GM18520 (cell line): ENCODE measurements around the gene WWOX.
A peak's percentile ranks its signal among the peaks of the same experiment; 100 is the strongest.

ENCODE experiments used
- ATAC-seq: cut with Tn5 transposase; IDR thresholded peaks from one replicate; pipeline ENCODE4 v1.9.1; 2021; ENCODE audit not compliant: unreplicated experiment

Gene WWOX

DNA sequence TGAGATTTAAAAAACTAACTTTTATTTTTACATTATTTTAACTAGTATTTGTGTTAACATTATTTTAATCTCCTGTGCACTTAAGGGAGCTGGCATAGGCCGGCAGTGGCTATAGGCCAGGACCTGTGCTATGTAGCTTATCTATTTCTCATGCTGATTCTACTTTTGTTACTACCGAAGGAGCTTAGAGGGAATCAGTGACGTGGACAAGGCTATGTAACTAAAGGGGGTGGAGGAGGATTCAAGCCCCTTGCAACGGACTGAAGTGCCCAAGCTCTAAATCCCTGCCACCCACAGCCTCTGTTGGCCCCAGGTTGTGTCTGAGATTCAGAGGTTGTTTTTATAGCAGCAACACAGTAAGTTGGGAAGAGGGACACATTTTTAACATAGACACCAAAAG, 356.4 kb downstream of the WWOX start:
- ATAC-seq: no peak

DNA sequence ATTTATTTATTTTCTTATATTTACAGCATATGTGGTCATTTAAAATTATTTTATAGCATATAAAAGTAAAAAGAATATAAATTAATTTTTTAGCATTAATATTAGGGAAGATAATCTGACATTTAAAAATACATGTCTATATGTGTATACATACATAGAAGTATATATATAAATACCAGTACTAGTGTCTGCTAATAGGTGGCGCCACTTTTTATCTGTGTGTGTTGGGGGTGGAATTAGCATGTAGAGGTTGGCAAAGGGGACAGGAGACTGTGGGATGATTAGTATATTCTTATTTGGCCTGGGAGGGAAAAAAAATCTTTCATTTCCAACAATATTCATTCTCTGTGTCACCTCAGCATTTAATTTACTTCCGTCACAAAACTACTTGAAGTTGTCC, 359.1 kb downstream of the WWOX start:
- ATAC-seq: no peak

DNA sequence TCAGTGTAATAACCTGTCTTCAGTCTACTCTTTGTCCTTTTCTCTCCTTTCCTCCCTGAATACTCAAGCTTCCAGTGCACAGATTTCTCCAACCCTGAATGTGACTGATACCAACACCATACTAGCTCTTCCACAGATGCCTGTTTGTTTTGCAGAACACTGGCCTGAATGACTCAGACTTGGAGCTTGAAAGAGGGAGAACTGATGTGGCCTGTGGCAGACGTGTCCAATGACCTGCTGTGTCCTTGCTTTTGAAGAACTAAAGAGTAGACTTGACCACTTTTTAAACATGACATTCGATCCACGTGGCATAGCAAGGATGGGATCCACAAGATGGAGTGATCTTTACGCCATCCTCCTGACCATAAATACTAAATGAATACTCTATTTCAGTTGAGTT, 361.0 kb downstream of the WWOX start:
- no peak for ATAC-seq

DNA sequence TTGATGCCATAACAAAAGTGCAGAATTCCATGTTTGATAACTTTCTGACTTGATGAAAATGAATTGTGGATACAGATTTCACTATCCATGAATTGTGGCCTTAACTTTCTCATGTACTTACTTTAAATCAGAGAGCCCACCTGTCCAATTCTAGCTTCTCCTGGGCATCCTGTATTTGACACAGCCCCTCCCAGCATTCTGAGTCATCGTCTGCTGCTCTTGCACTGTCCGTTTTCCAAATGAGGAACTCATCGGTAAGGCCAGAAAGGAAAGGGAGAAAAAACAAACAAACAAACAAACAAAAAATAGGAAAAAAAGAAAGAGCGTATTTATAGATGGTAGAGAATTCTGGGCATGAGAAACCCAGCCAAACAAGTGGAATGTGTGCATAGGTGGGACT, 361.6 kb downstream of the WWOX start:
- ATAC-seq: no peak

DNA sequence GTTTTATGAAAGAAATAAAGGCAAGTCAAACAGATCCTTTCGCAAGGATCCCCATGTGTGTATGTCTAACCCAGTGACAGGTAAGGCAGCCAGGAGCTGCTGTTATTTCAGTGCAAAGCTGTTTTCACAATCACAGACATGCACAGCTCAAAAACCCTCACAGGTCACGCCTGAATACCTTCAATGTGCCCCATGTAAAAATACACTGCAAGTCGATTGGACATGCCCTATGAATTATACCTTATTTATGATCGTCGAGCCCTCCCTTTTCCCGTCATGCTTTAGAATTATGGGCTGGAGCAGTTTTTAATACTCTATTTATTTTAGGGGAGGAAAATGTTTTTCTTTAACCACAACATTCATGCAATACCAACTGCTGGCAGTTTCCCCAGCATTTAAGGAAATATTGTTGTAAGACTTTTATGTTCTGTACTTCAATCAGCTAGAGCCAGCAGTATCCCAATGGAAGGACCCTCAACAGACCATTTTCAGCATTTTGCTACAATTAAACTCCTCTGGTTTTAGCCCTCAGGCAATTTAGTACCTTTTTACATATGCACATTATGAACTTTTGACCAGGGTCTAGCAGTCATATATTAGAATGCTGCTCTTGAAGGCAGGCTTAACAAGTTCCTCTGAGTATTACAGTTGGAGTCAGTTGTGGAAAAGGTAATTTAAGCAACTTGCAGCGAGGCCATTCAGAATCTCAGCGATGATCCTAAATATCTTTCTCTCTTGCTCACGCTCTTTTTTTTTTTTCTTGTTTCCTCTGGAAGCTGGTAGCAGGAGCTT, 362.2 kb downstream of the WWOX start:
- ATAC-seq: no peak

DNA sequence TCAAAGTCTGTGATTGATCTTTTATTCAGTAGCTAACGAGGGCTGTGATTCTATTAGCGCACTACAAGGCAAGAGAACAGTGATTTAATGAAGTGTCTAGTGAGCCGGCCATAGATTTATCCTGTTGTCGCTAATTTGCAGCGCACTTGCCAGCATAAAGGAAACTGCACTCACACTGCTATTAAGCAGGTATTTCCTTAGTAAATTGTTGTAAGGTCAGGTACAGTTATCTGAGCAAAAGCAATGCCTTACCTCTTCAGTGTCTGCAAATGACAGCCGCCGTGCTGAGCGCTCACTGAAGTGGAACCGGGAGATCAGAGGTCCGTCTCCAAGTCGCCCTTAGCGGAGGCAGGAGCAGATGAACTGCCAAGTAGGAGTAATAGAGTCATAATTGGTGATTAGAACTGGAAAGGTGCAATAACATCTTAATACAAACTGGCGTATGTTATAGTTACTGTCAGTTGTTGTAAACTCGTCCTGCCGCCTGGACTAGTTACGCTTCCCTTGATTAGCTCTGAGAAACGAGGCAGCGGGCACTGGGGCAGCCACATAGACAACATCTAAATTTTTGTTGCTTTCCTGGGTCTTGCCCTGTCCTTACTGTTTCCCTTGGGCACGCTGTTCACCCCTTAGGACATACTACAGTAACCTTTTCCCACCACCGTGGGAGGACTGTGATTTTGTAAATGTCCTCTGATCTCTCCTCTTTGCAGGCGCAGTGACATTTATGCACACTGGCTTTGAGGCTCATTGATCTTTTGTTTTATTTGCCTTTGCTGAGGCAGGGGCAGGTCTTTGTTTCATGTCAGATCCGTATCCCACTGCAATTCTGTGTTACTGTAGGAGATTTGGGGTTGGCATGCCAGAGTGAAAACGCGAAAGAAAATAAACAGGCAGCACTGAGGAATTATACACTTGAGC, 363.1 kb downstream of the WWOX start:
- ATAC-seq: no peak

DNA sequence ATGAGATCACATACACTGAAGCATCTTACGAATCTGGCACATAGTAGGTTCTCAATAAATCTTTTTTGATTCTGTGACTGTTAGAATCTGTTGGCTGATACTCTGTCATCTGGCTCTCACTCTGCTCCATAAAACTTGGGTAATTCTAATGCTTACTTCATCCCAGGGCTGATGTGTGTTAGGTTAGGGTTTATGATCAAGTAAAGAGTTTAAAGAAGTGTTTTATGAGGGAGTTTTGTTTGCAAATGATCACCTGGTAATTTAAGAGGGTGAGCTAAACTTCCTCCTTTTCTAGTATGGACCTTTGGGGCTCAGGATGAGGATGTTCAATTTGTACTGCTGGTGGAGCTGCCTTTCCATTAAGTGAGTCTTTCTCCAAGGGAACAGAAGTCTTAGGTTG, 364.1 kb downstream of the WWOX start:
- ATAC-seq: no peak

DNA sequence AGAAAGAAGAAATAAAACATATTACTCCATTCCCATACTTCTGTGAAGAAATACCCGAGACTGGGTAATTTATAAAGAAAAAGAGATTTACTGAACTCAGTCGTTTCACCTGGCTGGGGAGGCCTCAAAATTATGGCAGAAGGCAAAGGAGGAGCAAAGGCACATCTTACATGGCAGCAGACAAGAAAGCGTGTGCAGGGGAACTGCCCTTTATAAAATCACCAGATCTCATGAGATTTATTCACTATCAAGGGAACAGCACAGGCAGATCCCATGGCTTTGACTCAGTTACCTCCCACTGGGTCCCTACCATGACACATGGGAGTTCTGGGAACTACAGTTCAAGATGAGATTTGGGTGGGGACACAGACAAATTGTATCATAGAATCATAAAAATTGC, 365.4 kb downstream of the WWOX start:
- no peak for ATAC-seq

DNA sequence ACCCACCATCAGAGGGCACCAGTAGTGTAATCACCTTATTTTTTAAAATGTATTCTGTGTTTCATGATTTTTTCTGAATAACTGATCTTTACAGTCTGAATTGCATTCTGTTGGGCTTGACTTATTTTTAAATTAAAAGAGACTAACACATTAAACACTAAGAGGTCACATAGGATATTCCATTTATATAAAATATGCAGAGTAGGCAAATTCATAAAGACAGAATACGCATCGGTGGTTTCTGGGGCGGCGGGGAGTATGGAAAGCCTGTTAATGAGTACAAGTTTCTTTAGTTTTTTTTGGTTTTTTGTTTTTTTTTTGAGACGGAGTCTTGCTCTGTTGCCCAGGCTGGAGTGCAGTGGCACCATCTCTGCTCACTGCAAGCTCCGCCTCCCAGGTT, 366.3 kb downstream of the WWOX start:
- ATAC-seq: no peak

DNA sequence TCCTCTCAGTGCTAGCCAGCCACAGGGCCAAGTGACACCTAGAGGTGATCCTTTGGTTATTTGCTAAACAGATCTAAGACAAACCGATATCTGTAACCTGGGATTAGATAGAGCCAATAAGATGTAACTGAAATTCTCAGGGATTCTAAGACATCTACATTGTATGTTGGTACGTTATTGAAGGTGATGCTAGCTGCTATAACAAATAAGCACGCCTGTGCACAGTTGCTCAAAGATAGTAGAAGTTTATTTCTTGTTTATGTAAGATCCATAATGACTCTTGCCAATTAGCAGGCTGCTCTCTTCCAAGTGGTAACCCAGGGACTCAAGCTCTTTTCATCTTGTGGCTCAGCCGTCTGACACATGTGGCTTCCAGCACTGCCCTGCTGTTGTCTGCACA, 370.3 kb downstream of the WWOX start:
- ATAC-seq: no peak

DNA sequence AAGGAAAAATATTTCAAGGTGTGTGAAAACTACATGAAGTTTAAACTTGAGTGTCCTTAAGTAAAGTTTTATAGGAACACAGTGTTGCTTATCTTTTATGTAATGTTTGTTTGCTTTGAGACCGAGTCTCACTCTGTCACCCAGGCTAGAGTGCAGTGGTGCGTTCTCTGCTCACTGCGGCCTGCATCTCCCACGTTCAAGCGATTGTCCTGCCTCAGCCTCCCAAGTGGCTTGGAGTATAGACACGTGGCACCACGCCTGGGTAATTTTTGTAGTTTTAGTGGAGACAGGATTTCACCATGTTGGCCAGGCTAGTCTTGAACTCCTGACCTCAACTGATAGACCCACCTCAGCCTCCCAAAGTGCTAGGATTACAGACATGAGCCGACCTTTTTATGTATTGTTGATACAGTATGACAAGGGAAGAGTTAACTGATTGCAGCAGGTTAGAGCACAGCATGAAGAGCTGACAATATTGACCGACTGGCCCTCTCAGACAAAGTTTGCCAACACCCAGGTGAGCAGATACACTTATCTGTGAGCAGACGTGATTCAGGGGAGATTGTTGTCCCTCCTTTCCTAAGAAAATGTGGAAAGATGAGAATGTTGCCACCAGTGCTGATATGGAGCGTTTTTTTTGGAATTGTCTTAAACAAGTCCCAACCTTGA, 373.7 kb downstream of the WWOX start:
- no peak for ATAC-seq

DNA sequence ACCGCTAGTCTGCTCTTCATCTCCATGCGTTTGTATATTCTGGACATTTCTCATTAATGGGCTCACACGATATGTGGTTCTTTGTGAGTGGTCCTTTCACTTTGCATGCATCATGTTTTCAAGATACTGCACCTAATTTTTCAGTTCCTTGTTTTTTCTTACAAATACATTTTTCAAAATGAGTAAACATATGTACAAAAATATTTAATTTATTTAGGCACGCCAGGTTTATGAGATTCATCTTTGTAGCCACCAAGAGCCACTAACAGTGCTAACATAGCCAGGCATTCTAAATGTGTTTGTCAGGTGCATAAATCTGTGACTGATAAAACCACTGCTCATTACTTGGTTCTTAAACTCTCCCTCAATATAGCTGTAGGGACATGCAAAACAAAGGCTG, 375.3 kb downstream of the WWOX start:
- peak; percentile 58 for ATAC-seq

DNA sequence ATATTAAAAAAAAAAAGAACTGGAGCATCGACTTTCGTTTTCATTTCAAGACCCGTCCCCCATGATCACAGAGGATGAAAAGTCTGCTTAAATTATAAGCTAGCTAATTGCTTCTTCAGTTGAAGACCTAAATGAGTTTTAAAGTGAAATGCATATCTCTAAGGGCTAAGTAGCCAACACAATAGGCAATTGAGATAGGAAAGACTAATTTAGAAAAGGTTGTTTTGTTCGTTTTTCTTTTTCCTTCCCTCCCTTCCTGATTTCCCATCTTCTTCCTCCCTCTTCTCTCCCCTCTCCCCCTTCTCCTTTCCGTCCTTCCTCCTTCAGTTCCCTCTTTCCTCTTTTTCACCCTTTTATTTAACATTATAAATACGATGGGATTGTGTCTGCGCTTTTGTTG, 377.2 kb downstream of the WWOX start:
- ATAC-seq: no peak

DNA sequence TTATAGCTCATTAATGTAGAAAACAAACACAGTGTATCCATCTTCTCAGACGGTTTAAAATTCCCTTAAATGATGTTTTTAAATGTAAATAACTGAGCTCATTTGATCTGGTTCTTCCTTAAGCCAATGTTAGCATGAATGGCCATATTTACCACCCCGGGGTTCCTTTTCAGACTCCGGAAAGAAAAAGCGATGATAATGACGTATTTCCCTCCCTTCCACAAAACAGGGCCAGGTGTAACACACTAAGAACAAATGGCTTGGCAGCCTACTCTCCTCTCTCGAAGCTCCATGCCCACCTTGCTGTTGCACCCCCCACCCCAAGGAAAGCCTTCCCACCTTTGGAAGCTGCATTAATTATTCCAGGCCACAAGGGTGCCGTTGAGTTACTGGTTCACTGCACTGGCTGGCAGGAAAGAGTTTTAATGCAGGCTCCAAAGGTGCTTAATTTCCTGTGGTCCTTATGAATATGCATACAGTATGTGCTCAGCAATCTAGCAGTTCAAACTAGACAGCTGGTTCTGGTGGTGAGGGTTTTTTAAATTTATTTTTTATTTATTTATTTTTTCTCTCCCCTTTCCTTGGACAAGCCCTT, 378.9 kb downstream of the WWOX start:
- no peak for ATAC-seq

DNA sequence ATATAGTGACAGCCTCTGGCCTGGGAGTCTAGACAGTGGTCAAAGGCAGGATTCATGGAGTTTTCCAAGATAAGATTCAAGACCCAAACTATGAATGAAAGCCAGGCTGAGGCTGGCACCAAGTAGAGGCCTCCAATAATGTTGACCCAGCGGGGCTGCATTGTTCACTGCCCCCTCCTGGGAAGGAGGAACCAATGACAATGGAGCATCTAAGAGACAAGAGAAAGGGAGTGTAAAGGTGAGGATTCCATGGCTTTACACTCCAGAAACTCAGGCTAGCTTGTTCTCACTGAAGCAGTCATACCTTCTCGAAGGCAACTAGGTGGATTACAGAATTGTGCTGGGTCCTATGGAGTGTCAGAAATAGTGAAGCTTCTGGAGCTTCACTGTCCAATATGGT, 380.3 kb downstream of the WWOX start:
- no peak for ATAC-seq

DNA sequence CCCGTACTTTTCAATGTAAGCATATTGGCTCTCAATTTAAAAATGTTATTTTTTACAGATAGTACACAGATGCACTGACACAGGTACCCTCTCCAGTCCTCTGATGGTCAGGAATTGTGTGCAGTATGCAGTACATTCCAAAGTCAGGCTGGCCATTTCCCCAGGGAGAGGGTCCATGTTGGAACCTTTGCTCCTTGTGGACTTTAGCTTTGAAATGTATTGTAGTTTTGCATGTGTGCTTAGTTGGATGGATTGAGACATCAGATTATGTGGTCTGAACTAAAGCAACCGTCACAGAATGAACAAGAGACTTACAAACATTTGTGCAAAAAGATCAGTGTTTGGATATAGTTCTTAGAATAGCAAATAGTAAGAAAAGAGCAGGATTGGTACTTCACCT, 381.1 kb downstream of the WWOX start:
- ATAC-seq: no peak

DNA sequence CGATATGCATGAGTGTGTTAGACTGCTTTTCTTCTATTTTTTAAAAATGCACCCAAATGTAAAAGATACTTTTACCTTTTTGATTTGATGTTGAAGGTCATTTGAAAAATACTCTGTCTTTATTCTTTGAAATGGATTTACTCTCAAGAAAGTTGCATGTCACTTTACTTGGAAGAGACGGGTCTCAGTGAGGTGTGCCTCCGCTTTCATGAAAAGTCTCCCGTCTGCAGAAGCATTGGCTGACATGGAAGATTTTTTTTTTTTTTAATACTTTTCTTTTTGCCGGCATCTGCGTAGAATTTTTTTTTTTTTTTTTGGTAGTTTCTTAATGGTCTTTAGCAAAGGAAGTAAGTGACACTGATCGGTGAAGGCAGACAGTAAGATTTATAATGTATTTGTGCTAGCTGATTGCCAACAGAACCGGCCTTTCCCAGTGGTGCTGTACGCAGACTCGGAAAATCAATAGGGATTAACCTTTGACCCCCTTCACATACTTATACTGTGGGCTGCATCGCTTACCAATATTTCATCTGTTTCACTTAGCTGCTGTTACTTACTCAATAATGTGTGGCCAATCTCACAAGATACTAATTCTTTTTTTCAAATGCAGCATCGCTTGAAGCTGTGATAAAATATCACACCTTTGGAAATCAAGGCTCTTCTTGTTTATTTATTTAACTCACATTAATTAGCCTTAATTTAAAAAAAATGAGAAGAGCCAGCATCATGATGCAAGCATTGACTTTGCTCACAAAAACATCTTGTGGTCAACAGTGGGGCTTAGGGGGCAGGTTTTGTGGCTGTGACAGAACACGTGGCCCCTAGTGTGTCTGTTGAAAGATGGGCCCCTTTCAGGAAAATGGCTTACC, 383.9 kb downstream of the WWOX start:
- no peak for ATAC-seq

DNA sequence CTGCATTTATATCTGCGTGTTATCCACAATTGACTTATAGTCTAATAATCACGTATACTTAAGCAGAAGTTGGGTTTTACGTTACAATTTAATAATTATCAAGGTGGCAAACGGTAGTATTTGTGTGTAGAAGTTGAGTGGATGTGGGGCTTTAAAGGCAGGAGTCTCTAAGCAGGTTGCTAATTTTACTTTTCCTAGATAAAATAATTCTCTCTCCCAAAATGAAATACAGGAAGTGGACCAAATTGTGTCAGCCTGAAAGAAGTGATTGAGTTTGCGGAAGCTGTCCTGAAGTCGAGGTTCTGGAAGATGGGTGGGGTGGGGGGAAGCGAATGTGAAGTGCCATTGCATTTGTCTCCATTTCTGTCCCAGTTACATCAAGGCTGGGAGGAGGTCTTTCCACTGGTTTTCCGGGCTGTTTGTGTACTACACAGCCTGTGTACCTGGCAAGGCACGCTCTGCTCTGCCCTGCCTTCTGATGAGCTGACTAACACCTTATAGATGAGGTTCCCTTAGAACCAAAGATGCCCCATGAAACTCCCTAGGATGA, 385.1 kb downstream of the WWOX start:
- no peak for ATAC-seq

DNA sequence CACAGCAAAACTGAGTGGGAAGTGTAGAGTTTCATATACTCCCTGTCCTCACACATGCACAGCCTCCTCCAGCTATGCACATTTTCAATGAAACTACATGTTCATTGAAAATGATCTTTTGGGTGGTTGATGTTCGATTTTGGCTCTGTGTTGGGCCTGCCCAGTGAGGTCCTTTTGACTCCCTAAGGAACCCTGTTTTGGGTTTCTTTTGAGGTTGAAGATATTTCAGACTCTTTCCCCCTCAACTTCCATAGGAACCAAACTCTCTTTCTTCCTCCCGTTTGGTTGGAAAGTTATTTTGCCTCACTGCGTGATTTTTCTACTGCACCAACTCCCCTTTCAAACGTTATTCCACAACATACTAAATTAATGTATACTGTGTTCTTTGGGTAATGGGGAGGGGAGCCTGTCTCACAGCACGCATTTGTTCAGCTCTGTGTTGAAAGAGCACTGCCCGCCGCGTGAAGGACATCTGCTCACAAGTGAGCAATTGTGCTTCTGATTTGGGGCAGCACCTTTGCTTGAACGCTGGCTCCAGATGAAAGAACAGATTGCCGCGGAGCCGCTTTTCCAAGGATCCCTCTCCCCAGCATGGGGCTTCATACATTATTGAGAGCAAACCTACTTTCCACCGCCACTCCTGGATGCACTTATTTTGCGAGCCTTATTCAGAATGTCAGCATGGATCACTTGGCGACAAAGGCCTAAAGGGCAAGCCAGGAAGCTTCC, 385.9 kb downstream of the WWOX start:
- ATAC-seq: no peak

DNA sequence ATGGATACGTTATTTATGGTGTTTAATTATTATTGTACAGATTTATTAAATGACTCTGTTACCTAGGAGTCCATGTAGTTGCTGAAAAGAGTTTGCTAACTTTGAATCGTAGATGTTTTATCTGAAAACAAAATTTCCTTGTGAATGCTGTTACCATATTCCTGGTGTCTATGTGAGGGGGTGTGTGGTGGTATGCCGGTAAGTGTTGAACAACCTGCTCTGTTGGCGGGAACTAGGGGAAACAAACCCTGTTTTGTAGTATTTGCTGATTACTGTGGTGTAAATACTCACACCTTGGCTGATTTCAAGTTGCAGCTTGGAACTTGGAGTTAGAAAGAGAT, 386.4 kb downstream of the WWOX start:
- no peak for ATAC-seq
